ENCODE data around the gene LCP1. TPM values are rescaled to one million over a fixed set of nuclear protein-coding genes. Genes with fewer than 3 reads are reported as not detected.
A peak's percentile ranks its signal among the peaks of the same experiment; 100 is the strongest.

The LCP1 gene
- total and polyA plus RNA-seq, 12 donors: 17.3 to 109 (median 59.8) TPM

DNA sequence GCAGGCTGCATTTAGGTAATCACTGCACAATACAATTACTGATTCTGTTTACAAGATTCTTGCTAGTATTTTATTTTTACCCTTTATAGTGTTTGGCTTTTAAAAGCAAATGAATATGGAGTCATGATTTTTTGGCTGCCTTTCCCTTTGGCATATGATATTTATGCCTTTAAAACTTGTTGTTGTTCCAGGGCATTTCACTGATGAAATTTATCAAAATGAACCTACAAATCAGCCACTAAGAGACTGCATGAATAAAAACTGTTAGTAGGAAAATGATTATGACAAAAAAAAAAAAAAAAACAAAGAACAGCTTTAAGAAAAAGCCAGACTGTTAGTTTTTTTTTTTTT lies 79.7 kb downstream of the LCP1 start:
- H3K36me3 ChIP-seq (replicated peaks in 1 of 2): no peaks in the 10 kb centered on the region
- H3K9me3 ChIP-seq (replicated peaks in 1 of 3): no peaks in the 10 kb centered on the region
- H3K27ac ChIP-seq: peak overlapping the region in 3 of 5 donors; percentile 32 to 69 (median 56)
- H3K4me3 ChIP-seq: no peak overlapping the region
- TF ChIP-seq POLR2A (IDR thresholded peaks at IDR 0.05) (no peak), CTCF (IDR thresholded peaks at IDR 0.05) (no peak)
- intact Hi-C loops (cut with DNase I): no loop called here
- peaks cover 11 to 26% of the 10 kb centered on the region in 2 donors for H3K4me1 ChIP-seq (replicated peaks in 1 of 2)
- H3K27me3 ChIP-seq: no peaks in the 10 kb centered on the region
- no peak for DNase-seq

DNA sequence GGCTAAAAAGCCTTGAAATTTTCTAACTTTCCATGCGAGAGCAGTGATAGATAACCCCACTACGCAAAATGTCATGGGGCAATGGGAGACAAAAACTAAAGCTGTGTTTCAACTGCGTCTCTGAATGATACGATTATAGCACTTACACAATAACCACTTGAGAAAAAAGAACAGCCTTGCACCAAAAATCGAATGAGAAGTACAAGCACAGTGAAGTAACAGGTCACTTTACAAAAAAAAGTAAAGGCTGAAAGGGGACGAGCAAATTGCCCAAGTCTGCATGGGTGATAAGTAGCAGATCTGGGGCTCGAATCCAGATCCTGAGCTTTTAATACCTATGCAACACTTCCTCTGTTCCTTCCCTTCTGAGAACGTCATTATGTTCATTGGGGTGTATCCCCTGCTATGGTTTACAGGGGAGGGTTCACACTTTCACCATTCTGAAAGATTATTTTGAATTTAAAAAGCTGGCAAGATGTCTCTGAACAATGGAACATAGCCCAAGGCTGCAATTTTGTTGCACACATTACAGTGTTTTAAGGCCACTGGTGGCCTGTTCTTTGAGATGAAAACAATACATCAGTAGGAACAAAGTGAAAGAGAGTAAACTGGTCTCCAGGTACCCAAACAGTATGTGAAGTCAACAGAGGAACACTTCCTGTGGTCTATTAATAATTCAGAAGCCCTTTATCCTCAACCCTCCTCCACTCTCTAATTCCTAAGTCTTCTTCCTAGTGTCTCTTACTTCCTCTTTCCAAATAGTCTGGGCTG lies 80.3 kb downstream of the LCP1 start:
- peaks cover 11 to 26% of the 10 kb centered on the region in 2 donors for H3K4me1 ChIP-seq (replicated peaks in 1 of 2)
- H3K4me3 ChIP-seq: peak overlapping the region in 1 of 4 donors; percentile 21
- no peaks in the 10 kb centered on the region for H3K27me3 ChIP-seq
- peak in 2 of 7 donors; percentile 16 to 32 for DNase-seq
- WGBS, 4 donors: 25 to 36% (median 26%) methylated on average over 8 of the region's 8 CpGs
- no peaks in the 10 kb centered on the region for H3K9me3 ChIP-seq (replicated peaks in 1 of 3)
- TF ChIP-seq CTCF (IDR thresholded peaks at IDR 0.05) (no peak), POLR2A (IDR thresholded peaks at IDR 0.05) (peak in 1 of 2 donors; percentile 8)
- peak overlapping the region in 3 of 5 donors; percentile 32 to 69 (median 56) for H3K27ac ChIP-seq
- intact Hi-C loops (cut with DNase I): no loop called here
- H3K36me3 ChIP-seq (replicated peaks in 1 of 2): no peaks in the 10 kb centered on the region

GRCh38 chr13:46101002-46101401 lies 81.0 kb downstream of the LCP1 start:
- Histone ChIP-seq H3K27me3 (no peaks in the 10 kb centered on the region), H3K27ac (peak overlapping the region in 1 of 5 donors; percentile 69), H3K4me1 (replicated peaks in 1 of 2) (peaks cover 11 to 26% of the 10 kb centered on the region in 2 donors), H3K4me3 (peak overlapping the region in 1 of 4 donors; percentile 21), H3K9me3 (replicated peaks in 1 of 3) (no peaks in the 10 kb centered on the region), H3K36me3 (replicated peaks in 1 of 2) (no peaks in the 10 kb centered on the region)
- intact Hi-C loops (cut with DNase I): no loop called here
- DNase-seq: no peak
- WGBS, 4 donors: 73 to 76% (median 75%) methylated on average over 4 of the region's 4 CpGs
- no peak for TF ChIP-seq POLR2A (IDR thresholded peaks at IDR 0.05)
- TF ChIP-seq CTCF (IDR thresholded peaks at IDR 0.05): no peak

DNA sequence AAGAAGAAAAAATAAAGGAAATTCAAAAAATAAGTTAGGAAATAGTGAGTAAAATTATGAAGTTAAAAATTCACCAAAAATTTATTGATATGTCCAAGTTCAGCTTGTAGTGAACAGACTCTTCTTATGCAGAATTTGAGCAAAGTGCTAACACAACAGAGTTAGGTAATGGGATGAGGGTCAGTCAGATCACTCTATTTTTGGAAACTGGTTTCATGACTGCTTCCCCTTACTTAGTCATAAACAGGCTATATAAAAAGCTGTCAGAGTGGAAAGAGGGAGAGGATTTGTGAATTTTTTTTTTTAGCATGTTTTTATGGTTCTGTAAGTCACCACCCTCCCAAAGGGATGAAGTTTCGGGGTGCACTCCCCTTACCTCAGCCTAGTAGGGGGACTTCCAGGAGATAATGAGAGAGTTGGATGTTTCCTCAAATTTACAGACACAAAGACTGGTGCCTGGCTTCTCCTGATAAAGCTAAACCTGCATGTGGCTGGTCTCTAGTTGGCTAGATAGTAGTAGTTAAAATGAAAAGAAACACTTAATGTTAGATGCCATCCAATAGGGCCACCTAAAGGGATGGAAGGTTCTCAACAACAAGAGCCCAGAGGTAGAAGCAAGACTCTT lies 81.7 kb downstream of the LCP1 start:
- no peaks in the 10 kb centered on the region for H3K9me3 ChIP-seq (replicated peaks in 1 of 3)
- 69 to 90% (median 78%) methylated on average over 1 of the region's 1 CpG for WGBS, 4 donors
- no peaks in the 10 kb centered on the region for H3K36me3 ChIP-seq (replicated peaks in 1 of 2)
- peak overlapping the region in 1 of 5 donors; percentile 27 for H3K27ac ChIP-seq
- intact Hi-C loops (cut with DNase I): no loop called here
- no peaks in the 10 kb centered on the region for H3K27me3 ChIP-seq
- H3K4me1 ChIP-seq (replicated peaks in 1 of 2): peaks cover 11 to 26% of the 10 kb centered on the region in 2 donors
- no peak overlapping the region for H3K4me3 ChIP-seq
- TF ChIP-seq POLR2A (IDR thresholded peaks at IDR 0.05) (no peak), CTCF (IDR thresholded peaks at IDR 0.05) (no peak)
- no peak for DNase-seq
